HuH-7 (cell line): Measurements from ENCODE around the gene CCDC126.
"Not testable (repeated sequence)": the region's sequence is repeated elsewhere in the genome, so short reads cannot be mapped to it uniquely, and the experiment has no call there.

ENCODE experiments used
- DNase-seq: peaks from one replicate; pipeline ENCODE4 v3.0.0; 2011; ENCODE audit warnings: low spot score

Gene CCDC126, protein sequence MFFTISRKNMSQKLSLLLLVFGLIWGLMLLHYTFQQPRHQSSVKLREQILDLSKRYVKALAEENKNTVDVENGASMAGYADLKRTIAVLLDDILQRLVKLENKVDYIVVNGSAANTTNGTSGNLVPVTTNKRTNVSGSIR

DNA sequence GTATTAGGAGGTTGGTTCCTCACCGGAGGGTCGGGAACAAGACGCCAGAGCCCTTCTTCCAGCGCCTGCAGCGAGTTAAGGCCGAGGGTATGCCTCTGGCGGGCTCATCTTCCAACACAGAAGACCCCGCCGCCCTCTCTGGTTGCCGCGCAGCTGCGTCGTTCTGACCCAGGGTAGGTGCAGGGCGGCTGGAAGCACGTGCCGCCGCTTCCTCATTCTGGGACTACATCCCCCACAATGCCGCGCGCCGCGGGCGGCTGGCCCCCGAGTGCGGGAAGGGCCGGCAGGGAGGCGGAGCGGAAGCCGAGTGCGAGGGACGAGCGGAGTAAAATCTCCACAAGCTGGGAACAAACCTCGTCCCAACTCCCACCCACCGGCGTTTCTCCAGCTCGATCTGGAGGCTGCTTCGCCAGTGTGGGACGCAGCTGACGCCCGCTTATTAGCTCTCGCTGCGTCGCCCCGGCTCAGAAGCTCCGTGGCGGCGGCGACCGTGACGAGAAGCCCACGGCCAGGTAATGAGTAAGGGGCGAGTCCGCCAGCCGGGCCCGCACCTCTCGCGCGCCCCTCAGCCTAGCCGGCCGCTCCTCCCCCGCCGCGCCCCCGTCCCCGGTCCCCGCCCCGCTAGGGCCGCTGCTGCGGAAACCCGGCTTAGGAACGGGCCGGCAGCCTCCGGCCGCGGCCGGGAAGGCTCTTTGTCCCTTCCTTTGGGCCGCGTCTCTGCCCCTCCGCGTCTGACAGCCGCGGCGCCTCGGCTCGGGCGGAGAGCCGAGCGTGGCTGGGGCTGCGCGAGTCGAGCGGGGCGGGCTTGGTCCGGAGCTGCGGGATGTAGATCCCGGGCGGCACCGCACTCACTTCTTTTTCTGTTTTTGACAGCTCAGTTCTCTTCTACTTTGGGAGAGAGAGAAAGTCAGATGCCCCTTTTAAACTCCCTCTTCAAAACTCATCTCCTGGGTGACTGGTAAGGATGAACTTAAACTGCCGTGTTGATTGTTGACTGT is at the start of gene CCDC126:
Gene CCDC126 (plus strand): TSS at position 289 of the 998 bp plus-strand sequence. CDS start 13,934 bp downstream, outside the sequence.
- peak; percentile 95 for DNase-seq

- no peak for DNase-seq
Observed at GRCh38 chr7:23547662-23548061, 49.5 kb upstream of the CCDC126 start.

GRCh38 chr7:23558303-23558702 is 38.9 kb upstream of the CCDC126 start:
- no peak for DNase-seq

- peak; percentile 88 for DNase-seq
Observed at GRCh38 chr7:23570592-23571200, 26.5 kb upstream of the CCDC126 start.

- not testable (repeated sequence) for DNase-seq
Observed at GRCh38 chr7:23581975-23582374, 15.2 kb upstream of the CCDC126 start.

DNA sequence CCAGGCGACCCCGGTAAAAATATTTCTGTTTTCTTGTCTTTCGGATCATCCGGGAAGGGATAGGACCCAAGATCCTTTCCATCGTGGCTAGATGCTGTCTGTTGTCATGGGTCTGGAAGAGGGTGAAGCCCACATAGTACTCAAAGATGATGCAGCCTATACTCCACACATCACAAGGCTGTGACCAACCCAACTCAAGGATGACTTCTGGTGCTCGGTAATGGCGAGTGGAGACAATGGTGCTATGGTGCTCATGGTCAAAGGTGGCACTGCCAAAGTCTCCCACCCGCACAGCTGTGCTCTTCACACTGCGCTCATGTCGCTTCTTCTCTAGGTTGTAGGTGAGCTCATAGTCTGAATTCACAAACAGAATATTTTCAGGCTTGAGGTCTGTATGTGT is 11.9 kb upstream of the CCDC126 start:
- not testable (repeated sequence) for DNase-seq

DNA sequence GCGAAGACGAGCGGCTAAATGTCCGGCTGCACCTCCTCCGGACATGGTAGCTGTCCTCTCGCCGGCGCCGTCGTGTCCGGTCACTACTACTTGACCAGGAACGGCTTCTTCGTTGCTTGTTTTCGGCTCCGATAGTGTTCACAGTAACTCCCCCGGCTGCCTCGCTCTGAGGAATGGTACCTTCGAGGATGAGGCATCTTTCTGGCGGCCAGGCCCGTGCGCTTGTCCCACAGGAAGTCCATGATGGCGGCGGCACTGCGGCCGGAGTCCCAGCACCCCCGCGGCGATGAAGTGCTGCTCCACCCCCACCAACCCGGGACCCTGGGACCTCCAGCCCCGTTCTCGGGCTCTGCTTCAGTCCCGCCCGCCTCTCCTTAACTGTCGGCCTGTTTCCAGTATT is 11.0 kb upstream of the CCDC126 start:
- DNase-seq: no peak

- no peak for DNase-seq
Observed at GRCh38 chr7:23590529-23590928, 6.7 kb upstream of the CCDC126 start.

DNA sequence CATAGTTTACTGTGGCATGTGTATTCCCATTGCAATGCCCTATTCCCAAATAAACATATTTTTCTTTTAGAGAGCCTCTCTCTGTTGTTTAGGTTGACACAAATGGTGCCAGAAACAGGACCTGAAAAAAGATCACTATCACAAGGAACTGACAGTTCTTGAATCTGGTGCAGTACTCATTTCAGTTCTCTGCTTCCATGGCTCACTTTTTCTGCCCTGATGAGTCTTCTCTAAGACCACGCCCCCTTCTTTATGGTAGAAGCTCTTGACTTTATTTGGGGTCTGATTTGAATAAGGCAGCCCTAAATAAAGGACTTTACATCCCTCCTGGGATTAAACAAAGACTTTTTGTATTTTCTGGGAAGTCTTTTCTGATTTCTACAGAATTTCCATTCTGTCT is 3.5 kb upstream of the CCDC126 start:
- no peak for DNase-seq

DNA sequence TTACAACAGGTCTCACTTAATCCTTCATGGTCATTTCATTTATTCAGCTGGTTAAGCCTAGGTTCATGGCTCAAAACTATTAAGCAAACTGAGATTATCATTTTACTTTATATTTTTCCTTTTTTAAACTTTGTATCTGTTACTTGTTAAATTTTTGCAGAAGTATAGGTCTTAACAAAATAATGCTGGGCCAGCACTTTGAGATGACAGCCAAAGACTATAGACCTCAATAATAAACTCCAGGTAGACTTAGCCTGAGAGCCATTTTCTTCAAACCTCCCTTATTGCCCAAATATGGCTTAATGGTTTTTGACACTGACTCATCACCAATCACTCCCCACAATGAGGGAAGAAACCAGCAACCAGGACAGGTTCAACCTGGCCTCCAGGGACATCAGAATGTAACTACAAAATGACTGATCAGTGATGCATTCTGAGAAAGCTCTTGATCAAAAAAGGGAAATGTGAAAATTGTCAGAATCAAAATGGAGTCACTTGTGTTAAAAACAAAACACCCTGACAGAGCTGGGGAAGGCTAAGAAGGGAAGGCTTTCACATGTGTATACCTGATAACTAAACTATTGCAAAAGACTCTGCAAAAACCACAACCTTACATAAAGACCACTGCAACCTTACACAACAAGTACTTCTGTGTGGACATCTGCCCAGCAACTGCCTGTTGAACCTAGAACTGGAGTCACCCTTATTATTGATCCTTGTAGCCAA is 2.1 kb upstream of the CCDC126 start:
- DNase-seq: peak; percentile 60

GRCh38 chr7:23598296-23598695 is 1.1 kb downstream of the CCDC126 start:
- no peak for DNase-seq

- DNase-seq: no peak
Observed at GRCh38 chr7:23600236-23600635, 3.1 kb downstream of the CCDC126 start.

DNA sequence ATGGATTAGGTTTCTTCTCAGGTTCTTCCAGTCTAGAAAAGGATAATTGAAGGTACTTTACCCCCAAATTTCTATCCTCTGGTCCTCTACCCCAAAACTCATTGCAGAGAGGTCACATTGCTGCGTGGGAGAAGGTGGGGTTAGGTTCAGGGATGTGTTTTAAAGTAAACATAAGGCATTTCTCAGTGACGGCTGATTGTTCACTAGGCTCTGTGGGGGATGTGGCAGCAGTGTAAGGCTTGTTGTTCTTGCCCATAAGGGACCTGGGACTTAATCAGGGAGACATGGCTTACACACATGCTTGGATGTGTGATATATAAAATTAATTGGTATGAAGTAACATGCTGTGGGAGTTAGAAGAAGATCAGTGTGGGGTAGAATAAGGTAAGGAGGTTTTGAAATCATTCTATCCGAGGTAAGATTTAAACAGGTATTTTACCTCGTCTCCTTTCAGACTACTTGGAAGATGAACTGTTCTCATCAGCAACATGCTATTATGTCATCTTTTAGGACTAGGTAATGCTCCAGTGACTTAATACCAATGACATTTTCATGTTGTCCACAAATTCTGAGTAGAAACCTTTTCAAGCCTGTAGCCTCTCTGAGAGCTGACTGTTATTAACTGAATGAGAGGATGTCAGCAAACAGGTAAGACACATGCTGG is 6.6 kb downstream of the CCDC126 start:
- DNase-seq: no peak

DNA sequence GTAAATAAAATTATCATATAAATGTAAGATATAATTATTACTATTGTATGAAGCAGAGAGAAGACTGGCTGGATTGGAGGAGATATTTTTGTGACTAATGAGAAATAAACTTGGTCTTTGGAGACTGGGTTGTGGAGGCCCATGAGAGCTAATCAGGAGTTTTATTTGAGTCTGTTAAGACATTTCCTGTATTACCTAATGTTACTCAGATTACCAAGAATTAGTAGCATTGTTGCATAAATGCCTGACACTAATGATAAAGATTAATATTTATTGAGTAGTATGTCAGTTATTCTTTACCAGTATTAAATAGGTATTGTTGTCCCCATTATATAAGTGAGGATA is 7.1 kb downstream of the CCDC126 start:
- no peak for DNase-seq

DNA sequence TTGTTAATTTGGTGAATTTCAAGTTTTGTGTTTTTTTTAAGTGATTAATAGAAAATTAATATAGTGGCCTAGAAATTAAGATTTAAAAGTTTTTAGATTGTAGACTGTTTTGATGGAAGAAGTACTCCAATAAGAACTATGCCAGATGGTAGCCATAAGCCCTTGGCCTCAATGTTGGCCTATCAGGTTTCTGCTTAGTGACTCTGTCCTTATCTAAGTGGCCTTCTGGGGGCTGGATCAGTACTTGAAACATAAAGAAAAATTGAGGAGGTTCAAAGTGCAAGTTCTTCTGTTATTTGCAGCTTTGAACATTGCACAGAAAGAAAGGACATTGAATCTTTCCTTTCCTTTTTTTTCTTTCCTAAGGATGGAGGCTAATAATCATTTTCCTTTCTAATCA is 9.9 kb downstream of the CCDC126 start:
- DNase-seq: no peak

DNA sequence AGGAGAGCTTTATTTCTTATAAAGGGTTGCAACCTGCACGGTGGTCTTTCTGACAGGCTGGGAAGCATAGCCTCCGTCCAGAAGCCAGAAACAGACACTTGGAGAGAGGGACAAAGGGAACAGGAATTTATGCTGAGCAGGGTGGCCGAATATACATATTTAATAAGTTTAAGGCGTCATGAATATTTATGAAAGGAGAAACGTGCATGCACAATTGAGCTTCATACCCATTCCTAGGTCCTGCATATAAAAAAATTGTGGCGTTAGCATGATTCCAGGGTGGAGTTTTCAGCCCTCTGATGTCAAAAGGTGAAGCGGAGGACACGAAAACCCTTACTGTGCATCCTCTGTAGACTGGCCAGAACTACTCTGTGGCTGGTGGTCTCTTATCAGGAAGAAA is 10.7 kb downstream of the CCDC126 start:
- DNase-seq: no peak

DNA sequence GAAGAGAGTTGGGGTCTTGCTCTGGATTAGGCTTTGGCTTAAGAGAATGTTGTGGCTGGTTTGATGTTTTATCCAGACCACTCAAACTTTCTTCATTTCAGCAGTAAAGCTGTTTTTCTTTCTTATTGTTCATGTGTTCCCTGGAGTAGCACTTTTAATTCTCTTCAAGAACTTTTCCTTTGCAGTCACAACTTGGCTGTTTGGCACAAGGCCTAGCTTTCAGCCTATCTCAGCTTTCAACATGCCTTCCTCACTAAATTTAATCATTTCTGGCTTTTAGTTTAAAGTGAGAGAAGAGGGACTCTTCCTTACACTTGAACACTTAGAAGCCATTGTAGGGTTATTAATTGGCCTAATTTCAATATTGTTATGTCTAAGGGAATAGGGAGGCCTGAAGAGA is 18.1 kb downstream of the CCDC126 start:
- DNase-seq: no peak

- no peak for DNase-seq
Observed at GRCh38 chr7:23616593-23616992, 19.4 kb downstream of the CCDC126 start.

GRCh38 chr7:23617482-23617881 is 20.3 kb downstream of the CCDC126 start:
- DNase-seq: no peak

- no peak for DNase-seq
Observed at GRCh38 chr7:23618241-23618640, 21.1 kb downstream of the CCDC126 start.

- DNase-seq: no peak
Observed at GRCh38 chr7:23619141-23619540, 22.0 kb downstream of the CCDC126 start.

DNA sequence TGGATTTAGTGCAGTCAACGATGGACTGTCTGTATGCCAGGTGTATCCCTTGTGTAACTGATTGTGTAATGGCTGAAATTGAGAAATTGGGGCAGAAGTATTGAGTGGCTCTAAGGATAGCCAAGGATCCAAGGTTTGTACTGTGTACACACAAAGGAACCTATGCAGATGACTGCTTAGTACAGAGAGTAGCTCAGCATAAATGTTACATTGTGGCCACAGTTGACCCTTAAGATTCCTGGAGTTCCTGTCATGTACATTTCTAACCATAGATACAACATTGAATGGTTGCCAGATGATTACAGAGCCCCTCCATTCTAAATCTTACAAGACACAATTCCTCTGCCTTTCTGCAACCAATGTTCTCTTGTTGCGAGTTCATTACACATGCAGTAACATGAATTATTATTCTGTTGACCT is 25.3 kb downstream of the CCDC126 start:
- DNase-seq: no peak
